Measurements from ENCODE around the gene PDLIM5.

The PDLIM5 gene

DNA sequence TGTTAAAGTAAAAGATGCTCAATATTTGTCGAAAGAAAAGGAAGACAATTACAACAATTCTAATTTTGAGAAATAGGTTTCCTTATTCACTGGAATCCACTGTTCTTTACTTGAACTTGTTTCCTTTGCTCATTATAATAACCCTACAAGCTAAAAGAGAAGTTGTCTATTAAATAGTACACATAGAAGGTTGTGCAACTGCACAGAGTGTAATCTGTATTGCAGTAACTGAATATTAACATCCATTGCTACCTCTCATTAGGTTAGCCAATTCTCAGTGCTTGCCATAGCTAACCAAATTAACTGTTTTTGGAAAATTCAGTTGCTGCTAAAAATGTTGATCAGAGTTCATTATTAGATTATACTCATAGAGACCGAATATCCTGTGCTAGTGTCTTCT, 120.0 kb downstream of the PDLIM5 start:
- Histone ChIP-seq H3K36me3 (ENCODE audit: control insufficient read depth, insufficient read depth, low read length) (no peaks in the 10 kb centered on the region), H3K27me3 (replicated peaks; ENCODE audit: control insufficient read depth, insufficient read depth, low read length) (no peaks in the 10 kb centered on the region), H3K4me3 (replicated peaks; ENCODE audit: low read depth, low read length) (no peak overlapping the region)
- no peak for DNase-seq (ENCODE audit: extremely low read depth, insufficient read length)
- no peak for TF ChIP-seq CTCF (IDR thresholded peaks at IDR 0.05; ENCODE audit: insufficient read depth, low read length, poor library complexity, severe bottlenecking)

DNA sequence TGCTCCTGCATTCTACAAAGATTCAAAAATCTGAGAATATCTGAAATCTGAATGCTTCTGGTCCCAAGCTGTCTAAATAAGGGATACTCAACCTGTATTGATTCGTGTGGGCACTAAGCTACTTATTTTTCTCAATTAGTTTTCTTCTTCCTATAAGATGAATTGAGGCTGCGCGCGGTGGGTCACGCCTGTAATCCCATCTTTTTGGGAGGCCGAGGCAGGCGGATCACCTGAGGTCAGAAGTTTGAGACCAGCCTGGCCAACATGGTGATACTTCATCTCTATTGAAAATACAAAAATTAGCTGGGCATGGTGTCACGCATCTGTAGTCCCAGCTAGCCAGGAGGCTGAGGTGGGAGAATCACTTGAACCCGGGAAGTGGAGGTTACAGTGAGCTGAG, 122.3 kb downstream of the PDLIM5 start:
- TF ChIP-seq CTCF (IDR thresholded peaks at IDR 0.05; ENCODE audit: insufficient read depth, low read length, poor library complexity, severe bottlenecking), result no peak

GRCh38 chr4:94574616-94575015, 122.9 kb downstream of the PDLIM5 start:
- TF ChIP-seq CTCF (IDR thresholded peaks at IDR 0.05; ENCODE audit: insufficient read depth, low read length, poor library complexity, severe bottlenecking), result no peak
- DNase-seq (ENCODE audit: extremely low read depth, insufficient read length), result no peak
- no peaks in the 10 kb centered on the region for H3K27me3 ChIP-seq (replicated peaks; ENCODE audit: control insufficient read depth, insufficient read depth, low read length)

More for the DNA sequence above, 122.3 kb downstream of the PDLIM5 start:
- no peak for DNase-seq (ENCODE audit: extremely low read depth, insufficient read length)
- H3K36me3 ChIP-seq (ENCODE audit: control insufficient read depth, insufficient read depth, low read length), result no peaks in the 10 kb centered on the region
- no peak overlapping the region for H3K4me3 ChIP-seq (replicated peaks; ENCODE audit: low read depth, low read length)
- H3K27me3 ChIP-seq (replicated peaks; ENCODE audit: control insufficient read depth, insufficient read depth, low read length), result no peaks in the 10 kb centered on the region

GRCh38 chr4:94575652-94576051, 123.9 kb downstream of the PDLIM5 start:
- H3K27me3 ChIP-seq (replicated peaks; ENCODE audit: control insufficient read depth, insufficient read depth, low read length), result no peaks in the 10 kb centered on the region

More at GRCh38 chr4:94574616-94575015, 122.9 kb downstream of the PDLIM5 start:
- H3K36me3 ChIP-seq (ENCODE audit: control insufficient read depth, insufficient read depth, low read length), result no peaks in the 10 kb centered on the region
- no peak overlapping the region for H3K4me3 ChIP-seq (replicated peaks; ENCODE audit: low read depth, low read length)

GRCh38 chr4:94576210-94576609, 124.5 kb downstream of the PDLIM5 start:
- Histone ChIP-seq H3K27me3 (replicated peaks; ENCODE audit: control insufficient read depth, insufficient read depth, low read length) (no peaks in the 10 kb centered on the region), H3K4me3 (replicated peaks; ENCODE audit: low read depth, low read length) (no peak overlapping the region), H3K36me3 (ENCODE audit: control insufficient read depth, insufficient read depth, low read length) (no peaks in the 10 kb centered on the region)
- no peak for TF ChIP-seq CTCF (IDR thresholded peaks at IDR 0.05; ENCODE audit: insufficient read depth, low read length, poor library complexity, severe bottlenecking)
- no peak for DNase-seq (ENCODE audit: extremely low read depth, insufficient read length)

More at GRCh38 chr4:94575652-94576051, 123.9 kb downstream of the PDLIM5 start:
- no peak for TF ChIP-seq CTCF (IDR thresholded peaks at IDR 0.05; ENCODE audit: insufficient read depth, low read length, poor library complexity, severe bottlenecking)
- H3K4me3 ChIP-seq (replicated peaks; ENCODE audit: low read depth, low read length), result no peak overlapping the region
- no peak for DNase-seq (ENCODE audit: extremely low read depth, insufficient read length)
- no peaks in the 10 kb centered on the region for H3K36me3 ChIP-seq (ENCODE audit: control insufficient read depth, insufficient read depth, low read length)

GRCh38 chr4:94577136-94577535, 125.4 kb downstream of the PDLIM5 start:
- Histone ChIP-seq H3K4me3 (replicated peaks; ENCODE audit: low read depth, low read length) (no peak overlapping the region), H3K27me3 (replicated peaks; ENCODE audit: control insufficient read depth, insufficient read depth, low read length) (no peaks in the 10 kb centered on the region), H3K36me3 (ENCODE audit: control insufficient read depth, insufficient read depth, low read length) (no peaks in the 10 kb centered on the region)
- no peak for TF ChIP-seq CTCF (IDR thresholded peaks at IDR 0.05; ENCODE audit: insufficient read depth, low read length, poor library complexity, severe bottlenecking)
- no peak for DNase-seq (ENCODE audit: extremely low read depth, insufficient read length)
